ENCODE measurements around the gene NAB1. TPM values are rescaled to one million over a fixed set of nuclear protein-coding genes. Genes with fewer than 3 reads are reported as not detected.
A peak's percentile ranks its signal among the peaks of the same experiment; 100 is the strongest.

NAB1 gene
- total RNA-seq, 1 experiment from 2014 or later = 52.1 TPM

DNA sequence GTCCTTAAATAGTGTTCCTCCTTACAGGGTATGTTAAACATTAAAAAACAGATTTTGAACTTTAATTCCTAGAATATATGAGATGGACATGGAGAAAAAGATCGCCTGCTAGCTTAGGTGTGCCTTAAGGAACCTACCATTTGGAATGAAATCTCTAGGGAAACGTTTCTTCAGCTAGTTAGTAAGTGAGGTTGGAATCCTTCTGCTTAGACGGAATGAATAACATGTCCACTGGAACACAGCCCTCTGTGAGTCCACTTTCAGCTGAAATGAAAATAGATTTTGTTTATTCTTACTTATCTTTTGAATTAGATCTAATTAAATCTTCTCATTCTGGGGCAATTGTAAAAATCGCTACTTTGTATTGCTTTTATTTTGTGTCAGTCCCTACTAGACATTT lies 28.4 kb downstream of the NAB1 start:
- Mint-ChIP-seq H3K36me3 (ENCODE audit: insufficient read depth, unreplicated experiment) (peaks cover 6% of the 10 kb centered on the region), H3K27me3 (ENCODE audit: unreplicated experiment) (no peaks in the 10 kb centered on the region), H3K27ac (ENCODE audit: unreplicated experiment) (no peak overlapping the region), H3K4me3 (ENCODE audit: low read depth, unreplicated experiment) (no peak overlapping the region), H3K9me3 (ENCODE audit: low read depth, unreplicated experiment) (no peaks in the 10 kb centered on the region), H3K4me1 (ENCODE audit: low read depth, unreplicated experiment) (peaks cover 13% of the 10 kb centered on the region)
- DNase-seq = no peak
- BruUV-seq (replicated peaks) = no TSS peak
- TF ChIP-seq, protein P1, sequence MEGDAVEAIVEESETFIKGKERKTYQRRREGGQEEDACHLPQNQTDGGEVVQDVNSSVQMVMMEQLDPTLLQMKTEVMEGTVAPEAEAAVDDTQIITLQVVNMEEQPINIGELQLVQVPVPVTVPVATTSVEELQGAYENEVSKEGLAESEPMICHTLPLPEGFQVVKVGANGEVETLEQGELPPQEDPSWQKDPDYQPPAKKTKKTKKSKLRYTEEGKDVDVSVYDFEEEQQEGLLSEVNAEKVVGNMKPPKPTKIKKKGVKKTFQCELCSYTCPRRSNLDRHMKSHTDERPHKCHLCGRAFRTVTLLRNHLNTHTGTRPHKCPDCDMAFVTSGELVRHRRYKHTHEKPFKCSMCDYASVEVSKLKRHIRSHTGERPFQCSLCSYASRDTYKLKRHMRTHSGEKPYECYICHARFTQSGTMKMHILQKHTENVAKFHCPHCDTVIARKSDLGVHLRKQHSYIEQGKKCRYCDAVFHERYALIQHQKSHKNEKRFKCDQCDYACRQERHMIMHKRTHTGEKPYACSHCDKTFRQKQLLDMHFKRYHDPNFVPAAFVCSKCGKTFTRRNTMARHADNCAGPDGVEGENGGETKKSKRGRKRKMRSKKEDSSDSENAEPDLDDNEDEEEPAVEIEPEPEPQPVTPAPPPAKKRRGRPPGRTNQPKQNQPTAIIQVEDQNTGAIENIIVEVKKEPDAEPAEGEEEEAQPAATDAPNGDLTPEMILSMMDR (IDR thresholded peaks at IDR 0.05; ENCODE audit: unreplicated experiment) = no peak
- CTCF ChIA-PET = no interaction called here
- intact Hi-C loops (cut with micrococcal nuclease; ENCODE audit: unreplicated experiment) = no loop called here

DNA sequence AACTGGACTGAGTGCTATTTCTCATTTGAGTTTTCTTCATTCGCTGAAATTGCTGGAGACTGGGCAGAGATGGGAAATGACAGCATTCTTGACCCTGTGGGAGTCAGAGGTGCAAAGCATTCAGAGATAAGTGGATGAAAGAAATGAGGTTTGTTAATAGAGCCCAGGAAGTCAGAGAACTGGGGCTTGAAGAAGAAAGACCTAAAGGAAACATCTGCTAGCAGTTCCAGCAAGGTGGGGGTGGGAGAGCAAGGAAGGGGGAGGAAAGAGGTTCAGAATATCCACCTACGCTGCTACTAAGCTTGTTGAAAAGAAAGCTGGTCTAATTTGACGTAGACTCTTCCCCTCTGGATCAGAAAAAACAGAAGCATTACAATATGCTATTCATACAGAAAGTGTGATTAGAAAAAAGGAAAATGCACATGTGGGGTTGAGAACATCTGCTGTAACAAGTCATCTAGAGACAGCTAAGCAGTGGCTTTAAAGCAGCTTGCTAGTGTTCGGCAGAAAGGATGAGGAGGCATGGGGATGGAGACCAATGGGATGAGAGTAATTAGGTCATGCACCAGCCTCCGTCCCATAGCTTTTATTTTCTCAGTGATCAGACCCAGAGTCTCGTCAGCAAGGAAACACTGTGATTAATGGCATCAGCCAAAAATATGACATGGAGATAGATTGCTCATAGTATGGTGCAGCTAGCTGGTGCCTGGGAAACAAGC lies 29.7 kb downstream of the NAB1 start:
- Mint-ChIP-seq H3K4me3 (ENCODE audit: low read depth, unreplicated experiment) (no peak overlapping the region), H3K27ac (ENCODE audit: unreplicated experiment) (no peak overlapping the region), H3K27me3 (ENCODE audit: unreplicated experiment) (no peaks in the 10 kb centered on the region), H3K4me1 (ENCODE audit: low read depth, unreplicated experiment) (peaks cover 13% of the 10 kb centered on the region), H3K36me3 (ENCODE audit: insufficient read depth, unreplicated experiment) (no peaks in the 10 kb centered on the region), H3K9me3 (ENCODE audit: low read depth, unreplicated experiment) (no peaks in the 10 kb centered on the region)
- intact Hi-C loops (cut with micrococcal nuclease; ENCODE audit: unreplicated experiment) = no loop called here
- CTCF ChIA-PET = interaction anchor here (0.6 to 1.5 kb wide), 3 partner anchors 12 to 66 kb away, joined by 3 to 5 read pairs (median 4); no protein-coding TSS in a partner anchor
- no TSS peak for BruUV-seq (replicated peaks)
- DNase-seq = no peak
- TF ChIP-seq, protein P1 (IDR thresholded peaks at IDR 0.05; ENCODE audit: unreplicated experiment) = no peak

DNA sequence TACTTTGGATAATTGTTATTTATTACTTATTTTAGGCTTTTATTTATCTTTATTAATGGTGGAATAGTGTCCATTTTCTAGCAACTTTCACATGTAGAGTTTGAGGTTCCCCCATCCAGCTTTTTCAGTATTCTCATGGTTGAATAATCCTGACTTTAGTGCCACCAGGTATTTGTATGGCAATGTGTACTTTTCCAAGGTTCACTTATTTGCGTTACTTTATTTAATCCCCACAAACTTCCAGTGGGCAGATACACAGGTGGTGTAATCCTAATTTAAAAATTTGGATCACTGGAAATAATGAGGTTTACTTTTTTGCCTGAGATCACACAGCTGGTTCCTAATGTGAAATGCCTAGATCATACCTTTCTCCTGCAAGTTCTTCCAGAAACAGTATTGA lies 30.5 kb downstream of the NAB1 start:
- Mint-ChIP-seq H3K36me3 (ENCODE audit: insufficient read depth, unreplicated experiment) (no peaks in the 10 kb centered on the region), H3K27ac (ENCODE audit: unreplicated experiment) (no peak overlapping the region), H3K4me1 (ENCODE audit: low read depth, unreplicated experiment) (peaks cover 13% of the 10 kb centered on the region), H3K27me3 (ENCODE audit: unreplicated experiment) (no peaks in the 10 kb centered on the region), H3K4me3 (ENCODE audit: low read depth, unreplicated experiment) (no peak overlapping the region), H3K9me3 (ENCODE audit: low read depth, unreplicated experiment) (no peaks in the 10 kb centered on the region)
- intact Hi-C loops (cut with micrococcal nuclease; ENCODE audit: unreplicated experiment) = no loop called here
- TF ChIP-seq, protein P1 (IDR thresholded peaks at IDR 0.05; ENCODE audit: unreplicated experiment) = no peak
- no peak for DNase-seq
- BruUV-seq (replicated peaks) = no TSS peak
- CTCF ChIA-PET = interaction anchor here (1.1 to 2.4 kb wide), 4 partner anchors 11 to 65 kb away, joined by 3 to 11 read pairs (median 5); no protein-coding TSS in a partner anchor

DNA sequence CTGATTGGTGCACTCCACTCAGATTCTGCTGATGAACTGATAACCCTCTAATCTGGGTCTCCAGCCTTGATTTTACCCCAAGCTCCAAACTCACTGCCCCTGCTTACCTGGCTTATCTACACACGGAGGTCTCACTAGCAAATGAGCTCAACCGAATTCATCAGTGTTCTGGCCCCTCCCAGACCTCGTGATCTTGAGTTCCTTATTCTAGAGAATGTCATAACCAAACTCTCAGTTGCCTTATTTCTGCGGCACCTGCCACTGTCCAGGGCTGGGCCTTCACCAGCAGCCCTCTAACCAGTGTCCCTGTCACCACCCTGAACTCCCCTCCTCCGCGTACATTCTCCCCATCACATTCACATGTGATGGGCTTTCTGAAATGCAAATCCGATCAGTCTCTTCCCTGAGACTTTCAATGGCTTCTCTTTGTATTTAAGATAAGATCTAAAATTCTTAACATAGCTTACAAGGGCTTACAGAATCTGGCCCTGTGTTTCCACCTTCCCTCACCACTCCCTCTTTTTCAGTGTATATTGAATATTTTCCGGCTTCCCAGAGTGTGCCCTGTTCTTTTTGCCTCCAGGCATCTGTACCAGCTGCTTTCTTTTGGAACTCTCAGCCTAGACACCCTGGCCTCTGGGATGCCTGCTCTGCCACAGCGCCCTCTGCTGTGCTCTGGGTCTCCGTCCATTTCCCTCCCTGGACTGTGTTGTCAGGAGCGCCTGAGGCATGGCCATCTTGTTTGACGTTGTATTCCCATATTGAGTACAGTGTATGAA lies 31.1 kb downstream of the NAB1 start:
- H3K27me3 Mint-ChIP-seq (ENCODE audit: unreplicated experiment) = no peaks in the 10 kb centered on the region
- DNase-seq = peak; percentile 69

More for the DNA sequence above, 31.1 kb downstream of the NAB1 start:
- TF ChIP-seq, protein P1 (IDR thresholded peaks at IDR 0.05; ENCODE audit: unreplicated experiment) = peak; percentile 51
- intact Hi-C loops (cut with micrococcal nuclease; ENCODE audit: unreplicated experiment) = loop anchor here (1.0 kb wide), 2 partner anchors 44 to 297 kb away; no protein-coding TSS in a partner anchor
- BruUV-seq (replicated peaks) = no TSS peak
- H3K4me3 Mint-ChIP-seq (ENCODE audit: low read depth, unreplicated experiment) = no peak overlapping the region
- peak overlapping the region; percentile 24 for H3K27ac Mint-ChIP-seq (ENCODE audit: unreplicated experiment)
- no peaks in the 10 kb centered on the region for H3K36me3 Mint-ChIP-seq (ENCODE audit: insufficient read depth, unreplicated experiment)
- no peaks in the 10 kb centered on the region for H3K9me3 Mint-ChIP-seq (ENCODE audit: low read depth, unreplicated experiment)
- peaks cover 13% of the 10 kb centered on the region for H3K4me1 Mint-ChIP-seq (ENCODE audit: low read depth, unreplicated experiment)
- CTCF ChIA-PET = interaction anchor here (0.5 to 2.4 kb wide), 6 partner anchors 10 to 125 kb away, joined by 3 to 11 read pairs (median 5); no protein-coding TSS in a partner anchor
